ENCODE measurements around the gene TRPM3. TPM values are rescaled to one million over a fixed set of nuclear protein-coding genes. Genes with fewer than 3 reads are reported as not detected.

TRPM3 gene
- polyA plus RNA-seq, 6 donors from 2014 or later: not detected

DNA sequence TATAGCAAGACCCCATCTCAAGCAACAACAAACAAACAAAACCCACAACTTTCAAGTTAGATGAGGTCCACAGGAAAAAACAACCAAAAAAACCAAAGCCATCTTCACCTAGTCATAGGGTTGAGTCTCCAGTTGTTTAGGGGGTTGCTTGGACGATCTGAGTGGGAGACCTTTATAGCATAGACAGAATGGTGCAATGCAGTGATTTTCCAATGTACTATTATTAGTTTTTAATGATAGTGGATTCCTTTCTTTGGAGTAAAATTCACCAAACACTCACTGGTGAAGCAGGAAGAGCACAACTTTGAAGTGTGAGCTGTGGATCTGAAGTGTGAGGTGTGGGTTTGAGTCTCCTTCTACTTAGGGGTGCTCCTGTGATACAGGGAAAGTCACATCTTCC lies 640.0 kb downstream of the TRPM3 start:
- Mint-ChIP-seq H3K4me1 (peaks cover 0 to 2% (median 0%) of the 10 kb centered on the region in 3 donors), H3K4me3 (no peak overlapping the region), H3K27ac (peak overlapping the region in 1 of 6 donors; percentile 53), H3K36me3 (no peaks in the 10 kb centered on the region), H3K9me3 (no peaks in the 10 kb centered on the region), H3K27me3 (peaks cover 9 to 19% (median 16%) of the 10 kb centered on the region in 3 donors)
- DNase-seq (no peak), ATAC-seq (ENCODE audit: low read depth in 2 of 2) (no peak)

DNA sequence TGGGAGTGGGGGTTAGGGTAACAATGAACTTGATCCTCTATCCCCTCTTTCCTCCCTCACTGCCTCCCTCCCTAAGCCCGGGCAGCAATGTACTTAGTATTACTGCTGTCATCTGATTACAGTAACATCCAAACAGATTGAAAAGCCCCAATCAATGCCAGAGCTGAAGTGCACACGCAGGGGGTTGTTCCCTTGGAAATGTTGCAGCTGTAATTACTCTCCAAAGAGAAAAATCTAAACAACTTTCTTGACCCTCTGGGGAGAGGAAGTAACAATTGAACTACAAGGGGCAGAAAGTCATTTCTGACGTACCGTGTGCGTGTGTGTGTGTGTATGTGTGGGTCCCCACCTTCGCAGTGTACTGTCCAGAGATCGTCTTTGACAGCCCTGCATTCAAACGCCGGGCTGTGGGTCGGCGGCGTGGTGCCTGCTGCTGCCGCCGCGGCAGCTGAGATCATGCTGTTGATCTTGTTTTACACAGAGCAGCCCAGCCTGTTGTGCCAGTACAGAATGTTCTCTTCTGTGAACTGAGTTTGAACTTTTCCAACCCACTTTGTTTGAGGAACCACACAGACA lies 640.9 kb downstream of the TRPM3 start:
- DNase-seq: no peak
- Mint-ChIP-seq H3K4me3 (no peak overlapping the region), H3K27me3 (peaks cover 13 to 26% (median 22%) of the 10 kb centered on the region in 3 donors), H3K27ac (no peak overlapping the region), H3K4me1 (peaks cover 0 to 2% (median 0%) of the 10 kb centered on the region in 3 donors), H3K9me3 (no peaks in the 10 kb centered on the region), H3K36me3 (no peaks in the 10 kb centered on the region)
- no peak for ATAC-seq (ENCODE audit: low read depth in 2 of 2)

DNA sequence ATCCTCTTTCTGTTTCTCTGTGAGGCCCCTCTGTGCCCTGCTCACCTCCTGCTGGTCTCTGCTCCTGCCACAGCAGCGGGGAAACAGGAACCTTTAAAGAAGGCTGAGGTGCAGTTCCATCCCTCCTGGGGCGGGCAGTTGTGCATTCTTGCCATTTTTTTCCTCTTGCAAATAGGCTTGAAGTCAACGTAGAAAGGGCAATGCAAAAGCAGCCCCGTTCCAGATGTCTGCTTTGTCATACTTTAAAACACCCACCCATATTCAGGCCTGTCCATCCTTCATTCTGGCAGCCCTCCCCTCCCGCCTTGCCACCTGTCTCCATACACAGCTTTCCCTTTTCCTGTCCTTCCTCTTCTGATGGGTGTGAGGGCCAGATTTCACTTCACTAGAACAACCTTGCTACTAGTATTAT lies 641.5 kb downstream of the TRPM3 start:
- no peak overlapping the region for H3K27ac Mint-ChIP-seq
- no peak overlapping the region for H3K4me3 Mint-ChIP-seq
- DNase-seq: no peak
- H3K27me3 Mint-ChIP-seq: peaks cover 13 to 26% (median 22%) of the 10 kb centered on the region in 3 donors
- H3K4me1 Mint-ChIP-seq: peaks cover 0 to 2% (median 0%) of the 10 kb centered on the region in 3 donors
- no peak for ATAC-seq (ENCODE audit: low read depth in 2 of 2)
- no peaks in the 10 kb centered on the region for H3K9me3 Mint-ChIP-seq
- no peaks in the 10 kb centered on the region for H3K36me3 Mint-ChIP-seq
